NCI-H2107 treated with DMSO at 0.1 percent for 48 hours (cell line): Measurements from ENCODE around the gene WDR26.
"Not testable (repeated sequence)": the region's sequence is repeated elsewhere in the genome, so short reads cannot be mapped to it uniquely, and the experiment has no call there.

Experiments used
- DNase-seq: peaks from one replicate; lab custom pipeline; 2025; ENCODE audit not compliant: unreplicated experiment; lab: John Stamatoyannopoulos, UW

The WDR26 gene

DNA sequence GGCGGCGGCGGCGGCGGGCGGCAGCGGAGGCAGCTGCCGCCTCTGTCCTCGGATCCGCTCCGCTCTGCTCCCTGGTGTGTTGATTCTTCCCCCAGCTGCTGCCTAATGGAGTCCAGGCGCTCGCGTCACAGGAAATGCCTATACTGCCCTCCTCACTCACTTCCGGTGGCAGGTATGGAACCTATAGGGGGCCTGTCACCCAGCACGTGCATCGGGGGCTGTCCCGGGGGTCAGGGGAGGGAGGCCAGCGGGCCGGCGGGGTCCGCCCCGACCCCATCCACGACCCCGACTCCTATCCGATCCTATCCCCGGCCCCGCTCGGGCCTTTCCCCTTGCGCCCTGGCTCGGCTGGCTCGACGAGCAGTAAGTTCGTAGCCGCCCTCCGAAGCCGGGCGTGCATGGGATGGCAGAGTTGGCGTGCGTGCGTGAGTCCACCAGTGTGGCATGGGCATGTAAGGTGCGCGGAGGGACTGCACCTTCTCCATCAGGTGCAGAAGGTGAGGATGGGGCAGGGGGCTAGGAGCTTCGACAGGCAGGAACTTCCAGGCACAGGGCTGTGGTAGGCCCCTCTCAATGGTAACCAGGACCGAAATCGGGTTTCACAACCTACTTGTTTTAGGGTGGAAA lies at the start of gene WDR26:
Gene WDR26 (minus strand): TSS at position 107 of the 627 bp plus-strand sequence.
- DNase-seq, result peak; percentile 77

DNA sequence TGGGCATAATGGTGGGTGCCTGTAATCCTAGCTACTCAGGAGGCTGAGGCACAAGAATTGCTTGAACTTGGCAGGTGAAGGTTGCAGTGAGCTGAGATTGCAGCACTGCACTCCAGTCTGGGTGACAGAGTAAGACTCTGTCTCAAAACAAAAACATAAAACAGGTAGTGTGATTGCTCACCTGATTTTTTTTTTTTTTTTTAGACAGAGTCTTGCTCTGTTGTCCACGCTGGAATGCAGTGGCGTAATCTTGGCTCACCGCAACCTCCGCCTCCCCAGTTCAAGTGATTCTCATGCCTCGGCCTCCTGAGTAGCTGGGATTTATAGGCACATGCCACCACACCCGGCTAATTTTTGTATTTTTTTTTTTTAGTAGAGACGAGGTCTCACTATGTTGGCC lies 48.6 kb upstream of the WDR26 start:
- not testable (repeated sequence) for DNase-seq

GRCh38 chr1:224482619-224483018 lies 48.0 kb upstream of the WDR26 start:
- no peak for DNase-seq

GRCh38 chr1:224481601-224482000 lies 47.0 kb upstream of the WDR26 start:
- DNase-seq, result no peak

- DNase-seq, result not testable (repeated sequence)
Observed at GRCh38 chr1:224480888-224481459, 46.4 kb upstream of the WDR26 start.

- not testable (repeated sequence) for DNase-seq
Observed at GRCh38 chr1:224480200-224480599, 45.6 kb upstream of the WDR26 start.

GRCh38 chr1:224472806-224473205 lies 38.2 kb upstream of the WDR26 start:
- no peak for DNase-seq

DNA sequence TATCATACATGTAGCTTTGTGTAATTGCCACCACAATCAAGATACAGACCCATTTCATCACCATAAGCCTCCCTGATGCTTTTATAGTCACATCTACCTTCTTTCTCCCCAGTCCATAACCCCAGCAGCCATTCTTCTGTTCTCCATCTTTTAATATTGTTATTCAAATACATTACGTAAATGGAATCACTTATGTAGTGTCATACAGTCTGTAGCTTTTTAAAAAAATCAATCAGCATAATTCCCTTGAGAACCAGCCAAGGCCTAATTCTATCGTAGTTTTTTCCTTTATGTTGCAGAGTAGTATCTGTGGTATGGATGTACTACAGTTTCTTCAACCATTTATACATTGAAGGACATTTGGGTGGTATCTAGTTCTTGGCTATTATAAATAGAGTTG lies 31.6 kb upstream of the WDR26 start:
- no peak for DNase-seq

DNA sequence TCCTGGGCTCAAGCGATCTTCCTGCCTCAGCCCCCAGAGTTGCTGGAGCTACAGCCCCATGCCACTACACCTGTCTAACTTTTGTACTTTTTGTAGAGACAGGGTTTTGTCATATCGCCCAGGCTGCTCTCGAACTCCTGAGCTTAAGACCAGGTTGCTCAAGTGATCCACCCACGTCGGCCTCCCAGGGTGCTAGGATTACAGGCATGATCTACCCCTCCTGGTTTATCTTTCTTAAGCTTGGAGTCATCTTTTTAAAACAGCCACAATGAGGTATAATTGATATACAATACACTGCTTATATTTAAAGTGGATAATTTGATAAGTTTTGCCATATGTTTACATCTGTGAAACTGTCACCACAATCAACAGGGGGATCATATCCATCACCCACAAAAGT lies 25.4 kb upstream of the WDR26 start:
- DNase-seq, result no peak

DNA sequence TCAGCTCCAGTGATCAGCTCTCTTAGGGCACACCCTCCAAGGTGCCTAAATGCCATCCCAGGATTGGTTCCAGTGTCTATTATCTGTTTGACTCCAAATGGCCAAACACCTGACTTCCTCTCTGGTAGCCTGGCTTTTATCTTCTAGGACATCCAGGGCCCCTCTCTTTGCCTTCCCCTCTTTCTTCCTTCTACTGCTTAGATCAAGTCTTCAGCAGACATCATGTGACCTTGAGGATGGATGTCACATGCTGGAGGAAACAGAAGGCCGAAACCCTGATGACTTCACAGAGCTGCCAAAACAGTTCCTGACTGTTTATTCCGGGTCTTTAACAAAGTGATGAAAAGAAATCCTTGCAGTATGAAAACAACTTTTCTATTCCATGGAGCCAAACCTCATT lies 24.4 kb upstream of the WDR26 start:
- DNase-seq, result no peak

DNA sequence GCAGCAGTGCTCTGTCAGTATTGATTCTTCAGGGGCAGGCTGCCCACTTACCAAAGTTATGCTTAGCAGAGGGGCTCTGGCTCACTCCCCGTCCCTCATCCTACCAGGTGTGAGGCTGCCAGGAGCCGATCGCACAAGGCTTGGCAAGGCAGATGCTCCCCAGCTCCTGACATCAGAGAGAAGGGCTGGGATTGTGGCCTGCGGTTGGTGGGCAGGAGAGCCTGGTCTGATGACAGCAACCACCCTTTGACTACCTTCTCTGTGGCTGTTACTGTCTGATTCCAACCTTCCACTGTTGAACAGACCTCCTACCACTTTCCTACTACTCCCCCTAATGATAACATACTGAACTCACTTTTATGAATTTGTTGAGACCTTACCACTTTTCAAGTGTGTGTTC lies 23.7 kb upstream of the WDR26 start:
- no peak for DNase-seq

GRCh38 chr1:224457782-224458144 lies 23.2 kb upstream of the WDR26 start:
- DNase-seq, result no peak

GRCh38 chr1:224456637-224456953 lies 22.0 kb upstream of the WDR26 start:
- DNase-seq, result no peak

DNA sequence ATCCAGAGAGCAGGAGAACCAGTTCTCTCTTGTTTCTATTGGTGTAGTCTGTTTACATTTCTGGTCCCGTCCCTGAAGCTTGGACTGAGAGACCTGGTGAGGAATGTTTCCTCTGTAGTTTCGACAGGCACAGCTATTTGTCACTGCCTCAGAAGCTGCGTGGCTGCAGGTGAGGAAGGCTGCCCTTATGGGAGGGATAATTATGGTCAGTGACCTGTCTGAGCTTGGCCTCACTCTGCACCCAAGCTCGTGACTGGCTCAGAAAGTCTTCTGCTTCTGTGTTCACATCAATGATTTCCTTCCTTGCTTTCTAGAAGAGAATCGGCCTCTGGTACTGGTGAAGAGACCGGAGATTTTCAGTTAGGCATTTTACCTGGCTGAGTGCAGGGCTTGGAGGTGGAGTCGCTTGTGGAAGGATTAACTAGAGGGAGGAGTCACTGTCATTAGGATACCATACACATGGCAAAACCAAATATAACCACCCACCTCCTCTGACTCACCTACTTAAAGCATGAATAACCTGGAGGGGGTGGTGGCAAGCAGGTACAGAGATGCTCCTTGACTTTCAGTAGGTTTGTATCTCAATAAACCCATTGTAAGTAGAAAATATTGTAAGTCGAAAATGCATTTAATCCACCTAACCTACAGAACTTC lies 19.9 kb upstream of the WDR26 start:
- no peak for DNase-seq

- no peak for DNase-seq
Observed at GRCh38 chr1:224450561-224451350, 16.2 kb upstream of the WDR26 start.

DNA sequence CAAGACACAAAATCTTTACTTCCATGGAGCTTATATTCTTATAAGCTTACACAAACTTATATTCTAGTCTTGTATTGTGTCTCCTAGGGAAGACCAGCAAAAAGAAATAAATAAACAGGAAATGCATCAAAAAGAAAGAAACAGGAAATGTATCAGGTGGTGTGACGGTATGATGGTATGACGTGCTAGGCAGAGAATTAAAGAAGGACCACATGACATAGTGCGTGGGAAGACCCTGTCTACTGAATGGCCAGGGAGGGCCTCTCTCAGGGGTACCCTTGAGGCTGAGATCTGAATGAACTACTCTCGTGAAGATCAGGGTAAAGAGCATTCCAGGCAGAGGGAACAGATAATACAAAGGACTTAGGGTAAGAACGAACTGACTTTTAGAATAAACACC lies 15.6 kb upstream of the WDR26 start:
- DNase-seq, result no peak

GRCh38 chr1:224448453-224449017 lies 13.9 kb upstream of the WDR26 start:
- no peak for DNase-seq

GRCh38 chr1:224447971-224448370 lies 13.4 kb upstream of the WDR26 start:
- DNase-seq, result no peak

DNA sequence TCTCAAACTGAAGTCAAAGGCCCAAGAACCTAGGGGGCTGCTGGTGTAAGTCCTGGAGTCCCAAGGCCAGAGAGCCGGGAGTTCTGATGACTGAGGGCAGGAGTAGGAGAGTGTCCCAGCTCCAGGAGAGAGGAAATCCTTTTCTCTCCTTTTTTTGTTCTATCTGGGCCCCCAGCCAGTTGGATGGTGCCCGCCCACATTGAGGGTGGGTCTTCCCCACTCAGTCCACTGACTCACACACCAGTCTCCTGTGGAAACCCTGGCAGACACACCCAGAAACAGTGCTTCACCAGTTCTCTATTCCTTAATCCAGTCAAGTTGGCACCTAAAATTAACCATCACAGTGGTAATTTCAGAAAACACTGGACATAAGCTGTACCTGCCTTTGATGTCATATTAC lies 12.7 kb upstream of the WDR26 start:
- DNase-seq, result no peak

DNA sequence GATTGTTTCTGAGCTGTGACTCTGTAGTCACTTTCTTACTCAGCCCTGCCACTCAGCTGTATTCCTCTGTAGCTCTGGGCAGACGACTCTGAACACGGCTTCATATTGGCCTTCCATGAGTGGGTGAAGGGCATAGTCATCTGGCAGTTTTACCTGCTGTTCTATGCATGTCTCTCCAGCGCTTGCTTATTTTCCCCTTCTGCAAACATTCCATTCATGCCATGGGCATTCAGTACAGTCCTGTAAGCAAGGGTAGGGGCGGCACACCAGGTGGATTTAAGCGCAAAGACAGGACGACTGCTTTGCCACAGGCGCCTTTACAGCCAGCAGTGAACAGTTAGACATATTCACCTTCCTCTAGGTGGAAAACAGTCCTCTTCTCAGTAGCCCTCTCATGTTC lies 4.4 kb upstream of the WDR26 start:
- no peak for DNase-seq

GRCh38 chr1:224435999-224436398 lies 1.4 kb upstream of the WDR26 start:
- DNase-seq, result peak; percentile 12

GRCh38 chr1:224435318-224435763 lies 744 bp upstream of the WDR26 start:
- no peak for DNase-seq
